ENCODE data around the gene METTL18.

- TF ChIP-seq POLR2AphosphoS5 (IDR thresholded peaks at IDR 0.05; ENCODE audit: insufficient read depth in 1 of 2, low read depth in 1 of 2) (no peak), POLR2A (IDR thresholded peaks at IDR 0.05) (no peak)
- TF ChIP-seq, protein P1, sequence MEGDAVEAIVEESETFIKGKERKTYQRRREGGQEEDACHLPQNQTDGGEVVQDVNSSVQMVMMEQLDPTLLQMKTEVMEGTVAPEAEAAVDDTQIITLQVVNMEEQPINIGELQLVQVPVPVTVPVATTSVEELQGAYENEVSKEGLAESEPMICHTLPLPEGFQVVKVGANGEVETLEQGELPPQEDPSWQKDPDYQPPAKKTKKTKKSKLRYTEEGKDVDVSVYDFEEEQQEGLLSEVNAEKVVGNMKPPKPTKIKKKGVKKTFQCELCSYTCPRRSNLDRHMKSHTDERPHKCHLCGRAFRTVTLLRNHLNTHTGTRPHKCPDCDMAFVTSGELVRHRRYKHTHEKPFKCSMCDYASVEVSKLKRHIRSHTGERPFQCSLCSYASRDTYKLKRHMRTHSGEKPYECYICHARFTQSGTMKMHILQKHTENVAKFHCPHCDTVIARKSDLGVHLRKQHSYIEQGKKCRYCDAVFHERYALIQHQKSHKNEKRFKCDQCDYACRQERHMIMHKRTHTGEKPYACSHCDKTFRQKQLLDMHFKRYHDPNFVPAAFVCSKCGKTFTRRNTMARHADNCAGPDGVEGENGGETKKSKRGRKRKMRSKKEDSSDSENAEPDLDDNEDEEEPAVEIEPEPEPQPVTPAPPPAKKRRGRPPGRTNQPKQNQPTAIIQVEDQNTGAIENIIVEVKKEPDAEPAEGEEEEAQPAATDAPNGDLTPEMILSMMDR (IDR thresholded peaks at IDR 0.05): no peak
Observed at GRCh38 chr1:169821500-169821899, 26.8 kb upstream of the METTL18 start.
